NT2/D1 (cell line): Measurements from ENCODE around the gene PLCH2.

ENCODE experiments used
- DNase-seq: peaks from one replicate; pipeline ENCODE4 v3.0.0-alpha.2; 2011; ENCODE audit warnings: low read depth, low spot score
- H3K27me3 ChIP-seq: 2 replicates; pipeline ENCODE4 v1.6.0; 2011; ENCODE audit warnings: mild to moderate bottlenecking; ENCODE audit not compliant: insufficient read length, insufficient read depth
- H3K36me3 ChIP-seq: 2 replicates; pipeline ENCODE4 v1.6.1; 2011; ENCODE audit warnings: mild to moderate bottlenecking, low read length, mixed read lengths; ENCODE audit not compliant: insufficient read depth, insufficient read length
- H3K4me1 ChIP-seq: 2 replicates; pipeline ENCODE4 v1.5.1; 2011; ENCODE audit not compliant: insufficient read depth, insufficient read length
- H3K4me3 ChIP-seq: 2 replicates; pipeline ENCODE4 v1.5.1; 2011; ENCODE audit warnings: low read depth; ENCODE audit not compliant: insufficient read length
- H3K9ac ChIP-seq: 2 replicates; pipeline ENCODE4 v1.6.0; 2011; ENCODE audit warnings: low read depth; ENCODE audit not compliant: insufficient read length
- H3K9me3 ChIP-seq: 2 replicates; pipeline ENCODE4 v1.5.1; 2011; ENCODE audit warnings: mild to moderate bottlenecking, low read length; ENCODE audit not compliant: insufficient read depth
- SUZ12 ChIP-seq: IDR thresholded peaks from 2 replicates; pipeline ENCODE4 v1.6.1; 2011; ENCODE audit not compliant: insufficient read length, insufficient read depth; ENCODE audit errors: extremely low read depth
- YY1 ChIP-seq: IDR thresholded peaks from 2 replicates; pipeline ENCODE4 v1.6.1; 2011; ENCODE audit not compliant: insufficient read length, insufficient read depth
- ZNF274 ChIP-seq: IDR thresholded peaks from 2 replicates; pipeline ENCODE4 v1.6.1; 2011; ENCODE audit warnings: mild to moderate bottlenecking, low read depth, low read length

Gene PLCH2

DNA sequence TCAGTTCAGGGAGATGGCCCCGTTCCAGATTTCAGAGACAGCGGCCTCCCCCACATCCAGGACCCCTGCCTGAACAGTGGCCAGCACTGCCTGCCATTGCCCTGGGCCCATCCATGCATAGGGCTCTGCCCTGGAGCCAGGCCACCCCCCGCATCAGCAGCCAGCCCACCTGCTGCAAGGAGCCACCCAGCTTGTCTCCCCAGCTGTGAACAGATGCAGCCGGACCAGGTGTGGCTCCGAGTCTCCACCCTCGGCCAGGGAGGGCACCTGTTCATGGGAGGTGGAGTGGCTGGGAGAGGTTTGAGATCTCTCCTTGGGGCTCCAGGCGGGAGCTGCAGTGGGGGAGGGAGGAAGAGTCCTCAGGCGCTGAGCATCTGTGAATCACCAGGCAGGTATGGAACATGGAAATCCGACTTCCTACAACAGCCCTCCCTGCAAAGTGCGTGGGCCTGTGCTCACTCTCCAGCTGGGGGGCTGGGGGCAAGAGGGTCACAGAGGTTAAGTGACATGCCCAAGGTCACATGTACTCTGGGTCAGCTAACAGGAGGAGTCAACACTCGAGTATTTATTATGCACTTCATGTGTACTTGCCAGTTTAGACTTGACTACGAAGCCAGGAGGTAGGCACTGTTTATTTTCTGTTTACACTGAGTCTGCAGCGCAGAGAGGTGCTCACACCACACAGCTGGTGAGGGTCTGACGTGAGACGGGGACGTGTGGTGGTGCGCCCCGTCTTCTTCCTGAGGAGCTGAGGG, 58.8 kb downstream of the PLCH2 start:
- H3K4me1 ChIP-seq, result peaks cover 9% of the 10 kb centered on the region
- TF ChIP-seq SUZ12, result no peak
- TF ChIP-seq YY1, result no peak
- no peak for TF ChIP-seq ZNF274
- no peak for DNase-seq
- H3K9me3 ChIP-seq, result no peaks in the 10 kb centered on the region
- peaks cover 72% of the 10 kb centered on the region for H3K27me3 ChIP-seq
- H3K9ac ChIP-seq, result no peak overlapping the region
- H3K36me3 ChIP-seq, result no peaks in the 10 kb centered on the region
- no peak overlapping the region for H3K4me3 ChIP-seq

DNA sequence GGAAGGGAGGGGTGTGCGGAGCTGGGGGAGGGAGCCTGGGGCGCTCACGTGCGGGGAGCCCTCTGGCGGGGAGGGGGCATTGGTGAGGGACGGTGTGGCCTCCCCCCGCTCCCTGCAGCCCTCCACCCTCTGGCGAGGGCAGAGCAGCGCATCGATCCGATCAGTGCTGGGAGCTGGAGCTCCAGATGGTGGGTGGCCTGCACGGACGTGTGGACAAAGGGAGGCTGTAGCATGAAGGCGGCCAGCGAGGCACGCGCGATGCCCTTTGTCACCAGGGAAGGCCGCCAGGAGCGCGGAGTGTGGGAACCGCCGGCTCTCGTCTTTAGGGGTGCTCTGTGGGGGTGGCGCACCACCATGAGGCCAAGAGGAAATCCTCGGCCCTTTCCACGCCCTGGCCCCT, 59.4 kb downstream of the PLCH2 start:
- H3K36me3 ChIP-seq, result no peaks in the 10 kb centered on the region
- no peak overlapping the region for H3K4me3 ChIP-seq
- no peak overlapping the region for H3K9ac ChIP-seq
- TF ChIP-seq YY1 (no peak), SUZ12 (no peak), ZNF274 (no peak)
- no peaks in the 10 kb centered on the region for H3K9me3 ChIP-seq
- no peak for DNase-seq
- peaks cover 72% of the 10 kb centered on the region for H3K27me3 ChIP-seq
- peaks cover 9% of the 10 kb centered on the region for H3K4me1 ChIP-seq

GRCh38 chr1:2535981-2536380, 59.9 kb downstream of the PLCH2 start:
- Histone ChIP-seq H3K4me3 (no peak overlapping the region), H3K9me3 (no peaks in the 10 kb centered on the region), H3K4me1 (peaks cover 9% of the 10 kb centered on the region), H3K9ac (no peak overlapping the region), H3K27me3 (peaks cover 69% of the 10 kb centered on the region), H3K36me3 (no peaks in the 10 kb centered on the region)
- TF ChIP-seq SUZ12 (no peak), ZNF274 (no peak), YY1 (no peak)
- DNase-seq, result no peak

DNA sequence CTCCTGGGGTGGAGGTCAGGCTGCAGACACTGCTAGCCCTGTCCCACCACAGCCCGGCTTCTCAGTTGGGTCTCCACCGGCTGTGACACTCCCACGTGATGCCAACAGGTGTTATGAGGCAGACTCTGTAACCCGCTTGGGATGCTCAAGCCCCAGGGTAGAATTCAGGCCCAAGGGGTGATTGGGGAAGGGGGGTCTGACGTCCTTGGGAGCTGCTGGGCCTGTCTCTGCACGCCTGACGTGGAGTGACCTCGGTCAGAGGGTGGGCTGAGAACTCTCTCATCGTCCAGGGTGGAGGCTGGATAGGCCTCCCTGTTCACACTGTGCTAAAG, 61.7 kb downstream of the PLCH2 start:
- no peaks in the 10 kb centered on the region for H3K36me3 ChIP-seq
- no peak for TF ChIP-seq YY1
- no peak for DNase-seq
- peaks cover 67% of the 10 kb centered on the region for H3K27me3 ChIP-seq
- no peak overlapping the region for H3K4me3 ChIP-seq
- H3K4me1 ChIP-seq, result peaks cover 10% of the 10 kb centered on the region
- H3K9ac ChIP-seq, result no peak overlapping the region
- H3K9me3 ChIP-seq, result no peaks in the 10 kb centered on the region

DNA sequence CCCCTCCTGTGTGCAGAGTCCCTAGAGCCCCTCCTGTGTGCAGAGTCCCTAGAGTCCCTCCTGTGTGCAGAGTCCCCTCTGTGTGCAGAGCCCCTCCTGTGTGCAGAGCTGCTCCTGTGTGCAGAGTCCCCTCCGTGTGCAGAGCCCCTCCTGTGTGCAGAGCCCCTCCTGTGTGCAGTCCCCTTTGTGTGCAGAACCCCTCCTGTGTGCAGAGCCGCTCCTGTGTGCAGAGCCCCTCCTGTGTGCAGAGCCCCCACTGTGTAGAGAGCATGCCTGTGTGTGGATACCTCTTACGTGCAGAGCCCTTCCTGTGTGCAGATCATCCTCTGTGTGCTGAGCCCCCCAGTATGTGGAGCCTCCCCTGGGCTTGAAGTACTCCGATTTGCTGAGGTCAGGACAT, 62.3 kb downstream of the PLCH2 start:
- Histone ChIP-seq H3K9me3 (no peaks in the 10 kb centered on the region), H3K27me3 (peaks cover 64% of the 10 kb centered on the region), H3K9ac (no peak overlapping the region), H3K36me3 (no peaks in the 10 kb centered on the region), H3K4me1 (peaks cover 13% of the 10 kb centered on the region), H3K4me3 (no peak overlapping the region)
- TF ChIP-seq YY1 (no peak), ZNF274 (no peak), SUZ12 (no peak)
- DNase-seq, result no peak

DNA sequence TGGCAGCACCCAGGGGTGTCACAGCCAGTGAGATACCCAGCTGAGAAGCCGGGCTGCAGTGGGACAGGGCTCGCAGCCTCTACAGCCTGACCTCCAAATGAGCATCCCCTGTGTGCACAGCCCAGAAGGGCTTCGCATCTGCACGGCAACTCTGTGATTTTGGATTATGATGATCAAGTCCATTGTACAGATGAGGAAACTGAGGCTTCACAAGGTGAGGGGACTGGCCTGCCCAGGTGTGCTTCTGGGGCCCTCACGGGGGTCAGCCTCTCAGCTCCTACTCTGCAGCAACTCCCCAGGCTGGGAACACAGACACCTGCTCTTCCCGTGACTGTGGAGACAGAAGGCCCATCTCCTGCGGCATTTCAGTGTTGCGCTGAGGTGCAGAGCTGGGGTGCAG, 62.8 kb downstream of the PLCH2 start:
- TF ChIP-seq ZNF274, result no peak
- TF ChIP-seq SUZ12, result no peak
- no peak for TF ChIP-seq YY1
- Histone ChIP-seq H3K9me3 (no peaks in the 10 kb centered on the region), H3K36me3 (no peaks in the 10 kb centered on the region), H3K4me3 (no peak overlapping the region), H3K9ac (no peak overlapping the region), H3K27me3 (peaks cover 64% of the 10 kb centered on the region), H3K4me1 (peaks cover 15% of the 10 kb centered on the region)
- DNase-seq, result no peak

- TF ChIP-seq ZNF274 (no peak), SUZ12 (no peak), YY1 (no peak)
- no peak overlapping the region for H3K9ac ChIP-seq
- no peak for DNase-seq
- H3K4me1 ChIP-seq, result peaks cover 19% of the 10 kb centered on the region
- no peaks in the 10 kb centered on the region for H3K9me3 ChIP-seq
- no peak overlapping the region for H3K4me3 ChIP-seq
- H3K27me3 ChIP-seq, result peaks cover 61% of the 10 kb centered on the region
- H3K36me3 ChIP-seq, result no peaks in the 10 kb centered on the region
These were observed 63.3 kb downstream of the PLCH2 start for GRCh38 chr1:2539312-2539907.

- TF ChIP-seq ZNF274 (no peak), SUZ12 (no peak), YY1 (no peak)
- Histone ChIP-seq H3K9ac (peak overlapping the region; percentile 56), H3K4me1 (peaks cover 20% of the 10 kb centered on the region), H3K27me3 (peaks cover 58% of the 10 kb centered on the region), H3K36me3 (no peaks in the 10 kb centered on the region), H3K9me3 (no peaks in the 10 kb centered on the region), H3K4me3 (no peak overlapping the region)
- DNase-seq, result no peak
These were observed 64.9 kb downstream of the PLCH2 start for GRCh38 chr1:2540816-2541492.
